ENCODE results near the gene INHBE.

Gene INHBE

DNA sequence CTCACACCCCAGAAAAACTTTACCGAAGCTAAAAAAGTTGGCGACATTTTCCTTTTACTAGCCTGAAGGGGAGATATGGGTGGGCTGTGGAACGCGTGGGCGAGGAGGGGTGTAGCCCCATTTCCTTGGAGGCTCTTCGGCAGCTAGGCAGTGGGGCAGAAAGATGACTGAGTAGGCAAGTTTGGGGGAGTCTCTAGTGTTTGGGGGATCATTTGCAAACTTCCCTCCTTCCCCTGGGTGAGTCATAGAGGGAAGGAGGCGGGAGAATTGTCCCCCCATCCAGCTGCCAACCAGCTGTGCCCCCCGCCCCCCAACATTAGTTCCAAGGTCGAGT, 6.8 kb downstream of the INHBE start:
- DNase-seq = no peak

- DNase-seq = peak; percentile 54
These were observed 7.3 kb downstream of the INHBE start for GRCh38 chr12:57462251-57462911.

GRCh38 chr12:57462912-57463253, 7.8 kb downstream of the INHBE start:
- DNase-seq = no peak

DNA sequence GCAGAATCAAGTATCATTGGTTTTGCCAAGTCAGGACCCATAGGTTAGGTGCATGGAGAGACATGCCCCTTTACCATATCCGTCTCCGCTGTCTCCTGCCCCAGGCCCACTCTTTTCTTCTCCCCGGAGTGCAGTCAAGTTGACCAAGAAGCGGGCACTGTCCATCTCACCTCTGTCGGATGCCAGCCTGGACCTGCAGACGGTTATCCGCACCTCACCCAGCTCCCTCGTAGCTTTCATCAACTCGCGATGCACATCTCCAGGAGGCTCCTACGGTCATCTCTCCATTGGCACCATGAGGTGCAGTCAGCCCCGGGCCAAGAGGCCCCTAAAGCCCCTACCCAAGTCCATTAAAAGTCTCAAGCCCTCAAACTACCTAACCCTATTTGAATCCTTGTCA, 9.5 kb downstream of the INHBE start:
- no peak for DNase-seq

- no peak for DNase-seq
These were observed 10.1 kb downstream of the INHBE start for GRCh38 chr12:57465030-57465746.

DNA sequence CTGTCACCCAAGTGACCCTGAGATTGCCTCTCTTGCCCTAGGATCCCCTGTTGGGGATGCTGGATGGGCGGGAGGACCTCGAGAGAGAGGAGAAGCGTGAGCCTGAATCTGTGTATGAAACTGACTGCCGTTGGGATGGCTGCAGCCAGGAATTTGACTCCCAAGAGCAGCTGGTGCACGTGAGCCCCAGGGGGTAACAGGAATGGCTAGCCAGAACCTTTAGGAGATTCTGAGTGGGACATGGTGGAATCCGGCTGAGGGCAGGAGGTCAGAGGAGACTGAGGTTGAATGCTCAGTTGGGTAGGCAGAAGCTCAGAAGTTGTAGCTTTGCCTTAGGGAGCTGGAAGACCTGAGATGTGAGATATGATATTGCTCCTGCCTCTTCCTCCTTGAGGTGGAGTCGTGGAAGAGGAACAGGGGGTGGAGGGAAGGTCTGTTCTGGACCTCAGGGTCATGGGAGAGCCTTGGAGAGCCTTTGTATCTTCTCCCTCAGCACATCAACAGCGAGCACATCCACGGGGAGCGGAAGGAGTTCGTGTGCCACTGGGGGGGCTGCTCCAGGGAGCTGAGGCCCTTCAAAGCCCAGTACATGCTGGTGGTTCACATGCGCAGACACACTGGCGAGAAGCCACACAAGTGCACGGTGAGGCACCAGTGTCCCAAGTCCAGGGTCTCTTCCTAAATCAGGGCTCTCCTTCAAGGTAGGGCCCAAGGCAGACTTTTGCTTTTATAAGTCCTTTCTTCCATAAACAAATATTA, 10.8 kb downstream of the INHBE start:
- no peak for DNase-seq

GRCh38 chr12:57467212-57467874, 12.2 kb downstream of the INHBE start:
- DNase-seq = no peak

- DNase-seq = no peak
These were observed 12.8 kb downstream of the INHBE start for GRCh38 chr12:57467915-57468314.

DNA sequence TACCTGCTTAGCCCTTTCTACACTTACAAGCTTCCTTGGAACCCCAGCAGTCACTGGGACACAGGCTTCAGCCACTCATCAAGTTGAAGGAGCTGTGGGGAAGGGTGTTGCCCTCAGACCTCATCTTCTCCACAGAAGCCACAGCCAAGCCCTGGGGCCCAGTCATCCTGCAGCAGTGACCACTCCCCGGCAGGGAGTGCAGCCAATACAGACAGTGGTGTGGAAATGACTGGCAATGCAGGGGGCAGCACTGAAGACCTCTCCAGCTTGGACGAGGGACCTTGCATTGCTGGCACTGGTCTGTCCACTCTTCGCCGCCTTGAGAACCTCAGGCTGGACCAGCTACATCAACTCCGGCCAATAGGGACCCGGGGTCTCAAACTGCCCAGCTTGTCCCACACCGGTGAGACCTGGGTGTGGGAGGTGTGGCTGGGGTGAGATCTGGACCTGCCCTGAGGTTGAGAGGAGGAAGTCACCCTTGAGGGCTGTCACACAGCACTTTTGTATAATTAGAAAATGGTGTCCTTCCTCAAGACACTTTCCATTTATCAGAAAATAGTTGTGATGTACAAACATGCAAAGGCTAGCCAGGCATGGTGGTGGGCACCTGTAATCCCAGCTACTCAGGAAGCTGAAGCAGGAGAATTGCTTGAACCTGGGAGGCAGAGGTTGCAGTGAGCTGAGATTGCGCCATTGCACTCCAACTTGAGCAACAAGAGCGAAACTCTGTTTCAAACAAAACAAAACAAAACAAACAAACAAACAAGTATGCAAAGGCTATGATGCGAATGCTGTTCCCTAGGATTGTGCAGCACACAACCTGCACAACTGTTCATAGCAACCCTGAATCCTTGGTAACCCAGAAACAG, 14.4 kb downstream of the INHBE start:
- no peak for DNase-seq

- DNase-seq = no peak
These were observed 15.3 kb downstream of the INHBE start for GRCh38 chr12:57470286-57470969.

- DNase-seq = no peak
These were observed 16.0 kb downstream of the INHBE start for GRCh38 chr12:57470970-57471656.

GRCh38 chr12:57471661-57472060, 16.6 kb downstream of the INHBE start:
- DNase-seq = no peak

- DNase-seq = no peak
These were observed 17.3 kb downstream of the INHBE start for GRCh38 chr12:57472391-57472790.

- DNase-seq = no peak
These were observed 18.3 kb downstream of the INHBE start for GRCh38 chr12:57473392-57473791.

GRCh38 chr12:57473886-57474285, 18.8 kb downstream of the INHBE start:
- DNase-seq = no peak

- no peak for DNase-seq
These were observed 19.3 kb downstream of the INHBE start for GRCh38 chr12:57474430-57474829.

- no peak for DNase-seq
These were observed 19.8 kb downstream of the INHBE start for GRCh38 chr12:57474862-57475261.

DNA sequence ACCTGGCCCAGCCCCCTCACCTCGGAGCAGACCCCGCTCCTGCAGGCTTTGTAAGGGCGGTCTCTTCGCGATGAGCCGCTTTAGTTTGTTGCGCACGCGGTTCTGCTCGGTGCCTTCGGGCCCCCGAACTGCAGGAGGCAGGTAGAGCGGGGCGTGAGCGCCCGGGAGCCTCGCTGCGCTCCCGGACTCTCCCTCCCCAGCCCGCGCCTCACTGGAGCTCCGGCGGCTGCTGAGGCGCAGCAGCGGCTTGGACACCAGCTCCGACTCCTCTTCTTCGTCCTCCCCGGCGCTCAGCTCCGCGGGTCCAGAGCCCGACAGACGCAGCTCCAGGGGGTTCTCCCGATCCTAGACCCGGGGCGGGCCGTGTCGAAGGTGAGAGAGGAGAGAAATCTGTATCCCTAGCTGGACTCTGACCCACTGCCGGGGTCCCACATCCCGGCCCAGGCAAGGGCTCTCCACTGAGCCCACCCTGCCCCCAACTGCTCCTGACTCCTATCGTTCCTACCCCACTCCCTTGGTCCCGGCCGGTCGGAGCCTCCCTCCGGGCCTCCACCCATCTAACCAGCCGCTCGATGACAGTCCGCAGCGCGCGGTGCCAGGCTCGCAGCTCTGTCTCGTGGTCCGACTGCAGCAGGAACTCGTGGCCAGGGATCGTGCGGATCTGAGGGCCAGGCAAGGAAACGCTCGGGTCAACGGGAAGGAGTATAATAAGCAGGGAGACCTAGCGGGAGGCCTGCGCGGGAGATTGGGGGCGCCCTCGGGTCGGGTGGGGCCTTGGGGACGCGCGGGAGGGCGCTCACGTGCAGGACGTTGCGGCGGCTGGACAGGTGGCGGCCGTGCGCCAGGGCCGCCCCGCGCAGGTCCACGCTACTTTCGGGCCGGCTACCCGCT, 20.4 kb downstream of the INHBE start:
- DNase-seq = no peak

GRCh38 chr12:57476162-57476992, 21.3 kb downstream of the INHBE start:
- no peak for DNase-seq
